ENCODE results near the gene ARFGAP3. TPM values are rescaled to one million over a fixed set of nuclear protein-coding genes. Genes with fewer than 3 reads are reported as not detected.
A peak's percentile ranks its signal among the peaks of the same experiment; 100 is the strongest.

Gene ARFGAP3
- total and polyA plus RNA-seq, 2 experiments from 2014 or later = 14.8 to 19.1 TPM

DNA sequence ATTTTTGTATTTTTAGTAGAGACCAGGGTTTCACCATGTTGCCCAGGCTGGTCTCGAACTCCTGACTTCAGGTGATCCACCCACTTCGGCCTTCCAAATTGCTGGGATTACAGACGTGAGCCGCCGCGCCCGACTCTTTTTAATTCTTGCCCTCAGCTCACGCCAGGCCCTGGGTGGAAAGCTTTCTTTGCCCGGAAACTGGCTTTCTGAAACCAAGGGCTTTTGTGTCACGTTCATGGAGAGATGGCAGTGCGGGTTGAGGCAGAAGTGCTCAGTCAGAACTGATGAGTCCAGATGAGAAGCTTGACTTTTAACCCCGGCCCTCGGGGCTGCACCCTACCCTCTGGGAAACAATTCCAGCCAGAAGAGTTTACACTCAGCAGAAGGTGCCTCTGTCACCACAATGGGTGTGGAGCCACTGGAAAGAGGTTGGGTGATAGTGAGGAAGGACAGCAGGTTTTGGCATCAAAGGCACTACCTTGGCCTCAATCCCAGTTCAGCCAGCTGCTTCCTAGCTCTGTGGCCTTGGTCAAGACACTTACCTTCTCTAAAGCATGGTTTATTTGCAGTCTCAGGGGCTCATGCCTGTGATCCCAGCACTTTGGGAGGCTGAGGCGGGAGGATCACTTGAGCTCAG lies 890 bp upstream of the ARFGAP3 start:
- H3K4me1 ChIP-seq (ENCODE audit: insufficient read depth) = no peaks in the 10 kb centered on the region; the same call in 1 of the 2 replicates
- Mint-ChIP-seq H3K36me3 (ENCODE audit: low read depth) (no peaks in the 10 kb centered on the region), H3K4me3 (no peak overlapping the region; the same call in 2 of the 3 replicates), H3K9me3 (peaks cover 5% of the 10 kb centered on the region; the same call in 2 of the 3 replicates), H3K4me1 (peaks cover 4% of the 10 kb centered on the region; the same call in 1 of the 3 replicates), H3K27me3 (ENCODE audit: insufficient read depth, low read depth, poor library complexity) (peaks cover 24% of the 10 kb centered on the region), H3K27ac (no peak overlapping the region)
- H3K9me2 ChIP-seq (ENCODE audit: insufficient read depth) = no peaks in the 10 kb centered on the region
- no peak overlapping the region for H3K27ac ChIP-seq (ENCODE audit: low read depth)
- no peak overlapping the region for H3K4me3 ChIP-seq
- peak overlapping the region; percentile 65; the same call in 1 of the 2 replicates for H3K4me2 ChIP-seq
- H3K27me3 ChIP-seq (ENCODE audit: insufficient read depth) = peaks cover 32% of the 10 kb centered on the region
- H2AFZ ChIP-seq = peak overlapping the region; percentile 83
- DNase-seq (ENCODE audit: low spot score) (no peak), ATAC-seq (no peak)
- H4K20me1 ChIP-seq (replicated peaks; ENCODE audit: insufficient read depth) = no peaks in the 10 kb centered on the region; the same call in 1 of the 2 replicates
- peaks cover 8% of the 10 kb centered on the region; the same call in 1 of the 2 replicates for H3K79me2 ChIP-seq (replicated peaks; ENCODE audit: insufficient read depth)
- TF ChIP-seq, protein P1, sequence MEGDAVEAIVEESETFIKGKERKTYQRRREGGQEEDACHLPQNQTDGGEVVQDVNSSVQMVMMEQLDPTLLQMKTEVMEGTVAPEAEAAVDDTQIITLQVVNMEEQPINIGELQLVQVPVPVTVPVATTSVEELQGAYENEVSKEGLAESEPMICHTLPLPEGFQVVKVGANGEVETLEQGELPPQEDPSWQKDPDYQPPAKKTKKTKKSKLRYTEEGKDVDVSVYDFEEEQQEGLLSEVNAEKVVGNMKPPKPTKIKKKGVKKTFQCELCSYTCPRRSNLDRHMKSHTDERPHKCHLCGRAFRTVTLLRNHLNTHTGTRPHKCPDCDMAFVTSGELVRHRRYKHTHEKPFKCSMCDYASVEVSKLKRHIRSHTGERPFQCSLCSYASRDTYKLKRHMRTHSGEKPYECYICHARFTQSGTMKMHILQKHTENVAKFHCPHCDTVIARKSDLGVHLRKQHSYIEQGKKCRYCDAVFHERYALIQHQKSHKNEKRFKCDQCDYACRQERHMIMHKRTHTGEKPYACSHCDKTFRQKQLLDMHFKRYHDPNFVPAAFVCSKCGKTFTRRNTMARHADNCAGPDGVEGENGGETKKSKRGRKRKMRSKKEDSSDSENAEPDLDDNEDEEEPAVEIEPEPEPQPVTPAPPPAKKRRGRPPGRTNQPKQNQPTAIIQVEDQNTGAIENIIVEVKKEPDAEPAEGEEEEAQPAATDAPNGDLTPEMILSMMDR (conservative IDR thresholded peaks at IDR 0.05; ENCODE audit: low read depth in 2 of 2) = no peak
- no peak for TF ChIP-seq POLR2AphosphoS5 (IDR thresholded peaks at IDR 0.05; ENCODE audit: low read depth)
- TF ChIP-seq, protein P2, sequence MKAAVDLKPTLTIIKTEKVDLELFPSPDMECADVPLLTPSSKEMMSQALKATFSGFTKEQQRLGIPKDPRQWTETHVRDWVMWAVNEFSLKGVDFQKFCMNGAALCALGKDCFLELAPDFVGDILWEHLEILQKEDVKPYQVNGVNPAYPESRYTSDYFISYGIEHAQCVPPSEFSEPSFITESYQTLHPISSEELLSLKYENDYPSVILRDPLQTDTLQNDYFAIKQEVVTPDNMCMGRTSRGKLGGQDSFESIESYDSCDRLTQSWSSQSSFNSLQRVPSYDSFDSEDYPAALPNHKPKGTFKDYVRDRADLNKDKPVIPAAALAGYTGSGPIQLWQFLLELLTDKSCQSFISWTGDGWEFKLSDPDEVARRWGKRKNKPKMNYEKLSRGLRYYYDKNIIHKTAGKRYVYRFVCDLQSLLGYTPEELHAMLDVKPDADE (IDR thresholded peaks at IDR 0.05) = no peak
- H3F3A ChIP-seq (replicated peaks; ENCODE audit: low read depth) = no peaks in the 10 kb centered on the region; the same call in 1 of the 2 replicates
- no peaks in the 10 kb centered on the region for H3K36me3 ChIP-seq (ENCODE audit: insufficient read depth)

DNA sequence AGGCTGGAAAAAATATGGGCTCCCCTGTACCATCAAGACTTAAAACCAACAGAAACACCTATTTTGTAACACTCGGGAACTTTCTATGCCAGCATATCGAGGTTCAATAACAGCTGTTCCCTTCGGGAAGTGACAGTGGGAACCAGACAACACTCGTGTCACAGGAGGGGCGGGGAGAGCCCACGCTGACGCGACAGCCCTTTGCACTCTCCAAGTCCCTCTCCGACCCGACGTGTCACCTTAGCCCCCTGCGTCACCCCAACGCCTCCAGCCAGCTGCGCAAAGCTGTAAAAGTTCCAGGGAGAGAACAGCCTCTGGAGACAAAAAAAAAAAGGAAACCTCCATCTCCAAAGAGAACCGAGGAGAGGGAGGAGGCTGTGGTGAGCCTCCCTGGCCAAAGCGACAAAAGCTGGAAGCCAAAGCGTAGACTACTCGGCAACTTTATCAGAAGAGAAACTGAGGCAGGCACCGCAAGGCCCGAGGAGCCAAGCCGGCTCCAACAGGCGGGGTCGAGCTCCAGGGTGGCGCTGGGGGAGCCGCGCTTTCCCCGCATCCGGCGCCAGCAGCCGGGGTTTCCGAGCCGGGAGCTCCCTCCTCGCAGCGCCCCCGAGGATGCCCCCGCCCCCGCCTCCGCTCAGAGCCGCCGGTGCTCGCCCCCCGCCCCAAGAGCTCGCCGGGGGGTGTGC lies 751 bp downstream of the ARFGAP3 start:
- H3K27ac ChIP-seq (ENCODE audit: low read depth) = no peak overlapping the region
- ATAC-seq (peak; percentile 22), DNase-seq (ENCODE audit: low spot score) (peak; percentile 55)
- Mint-ChIP-seq H3K36me3 (ENCODE audit: low read depth) (no peaks in the 10 kb centered on the region), H3K9me3 (peaks cover 5% of the 10 kb centered on the region; the same call in 2 of the 3 replicates), H3K27ac (no peak overlapping the region), H3K4me1 (peaks cover 4% of the 10 kb centered on the region; the same call in 1 of the 3 replicates), H3K27me3 (ENCODE audit: insufficient read depth, low read depth, poor library complexity) (peaks cover 20% of the 10 kb centered on the region), H3K4me3 (peak overlapping the region; percentile 84)
- peak overlapping the region; percentile 97 for H3K4me2 ChIP-seq
- TF ChIP-seq POLR2AphosphoS5 (IDR thresholded peaks at IDR 0.05; ENCODE audit: low read depth) (no peak), NANOG (IDR thresholded peaks at IDR 0.05; ENCODE audit: borderline replicate concordance) (no peak), CREB1 (CRISPR knock-in tag; IDR thresholded peaks at IDR 0.05; ENCODE audit: low read depth) (no peak), ZNF331 (CRISPR knock-in tag; IDR thresholded peaks at IDR 0.05; ENCODE audit: low read depth) (no peak)
- peaks cover under 1% of the 10 kb centered on the region for H4K20me1 ChIP-seq (replicated peaks; ENCODE audit: insufficient read depth)
- H3K4me3 ChIP-seq = peak overlapping the region; percentile 91
- H3K79me2 ChIP-seq (replicated peaks; ENCODE audit: insufficient read depth) = peaks cover 8% of the 10 kb centered on the region; the same call in 1 of the 2 replicates
- no peaks in the 10 kb centered on the region for H3K36me3 ChIP-seq (ENCODE audit: insufficient read depth)
- peak overlapping the region; percentile 97 for H2AFZ ChIP-seq
- H3K9me2 ChIP-seq (ENCODE audit: insufficient read depth) = no peaks in the 10 kb centered on the region
- H3F3A ChIP-seq (replicated peaks; ENCODE audit: low read depth) = no peaks in the 10 kb centered on the region; the same call in 1 of the 2 replicates
- H3K27me3 ChIP-seq (ENCODE audit: insufficient read depth) = peaks cover 32% of the 10 kb centered on the region
- no peaks in the 10 kb centered on the region; the same call in 1 of the 2 replicates for H3K4me1 ChIP-seq (ENCODE audit: insufficient read depth)

All from GM23338 (cell line).